Stomach (tissue), 9 donors: Measurements from ENCODE around the gene VSTM2B. TPM values are rescaled to one million over a fixed set of nuclear protein-coding genes. Genes with fewer than 3 reads are reported as not detected.

Experiments
- DNase-seq, 2 donors: peaks; one replicate each; pipeline versions ENCODE4 v3.0.0 to v3.0.0-alpha.2; 2013 to 2019
- H3K27ac ChIP-seq, 5 donors: fragments of 200-600 bp in 4 of 5; sonication (generic) in 4 of 5; one replicate each; pipeline ENCODE4 v1.5.1; 2013 to 2019; ENCODE audit warnings: mild to moderate bottlenecking in 1 of 5, moderate library complexity in 1 of 5
- H3K27me3 ChIP-seq, 3 donors: fragments of 200-600 bp; sonication (generic); one replicate each; pipeline ENCODE4 v1.5.1; 2017 to 2019; ENCODE audit warnings: mixed run types in 1 of 3
- H3K36me3 ChIP-seq, 4 donors: fragments of 200-600 bp; sonication (generic); 1 replicate in 3 of 4; 2 replicates in 1 of 4; pipeline ENCODE4 v1.5.1; 2016 to 2019
- H3K4me1 ChIP-seq, 4 donors: fragments of 200-600 bp; sonication (generic); one replicate each; pipeline ENCODE4 v1.5.1; 2016 to 2019
- H3K4me3 ChIP-seq, 4 donors: fragments of 200-600 bp; sonication (generic) in 3 of 4; one replicate each; pipeline ENCODE4 v1.5.1; 2016 to 2019; ENCODE audit warnings: mild to moderate bottlenecking in 1 of 4
- H3K9me3 ChIP-seq, 4 donors: fragments of 200-600 bp; sonication (generic); one replicate each; pipeline ENCODE4 v1.5.1; 2016 to 2019
- CTCF ChIP-seq, 7 experiments: fragments of 450-650 bp in 4 of 7; fragments of 200-600 bp in 3 of 7; sonication (generic) in 3 of 7; IDR thresholded peaks; one replicate each; pipeline ENCODE4 v1.5.1; 2016 to 2019; ENCODE audit warnings: antibody characterized with exemption in 7 of 7, control low read depth in 2 of 7, mild to moderate bottlenecking in 1 of 7
- EP300 ChIP-seq: sonication (generic); formaldehyde crosslinking; IDR thresholded peaks from one replicate; pipeline ENCODE4 v1.6.1; 2017; ENCODE audit warnings: antibody characterized with exemption
- POLR2A ChIP-seq, 4 donors: fragments of 450-650 bp; IDR thresholded peaks; one replicate each; pipeline ENCODE4 v1.6.1; 2016; ENCODE audit warnings: antibody characterized with exemption in 4 of 4, control low read depth in 2 of 4, mild to moderate bottlenecking in 1 of 4, moderate library complexity in 1 of 4
- POLR2AphosphoS5 ChIP-seq, 3 donors: sonication (generic); formaldehyde crosslinking; IDR thresholded peaks; one replicate each; pipeline ENCODE4 v1.6.1; 2016; ENCODE audit warnings: antibody characterized with exemption in 3 of 3
- WGBS, 5 donors: extraction: QIAGEN DNeasy Blood & Tissue Kit in 3 of 5; methylation state at CpG; one replicate each; pipeline versions ENCODE4 v1.1.5 to v1.1.7; 2013 to 2018; 5-methylcytosine and 5-hydroxymethylcytosine counted together
- intact Hi-C: fragments of 100-400 bp; cut with DNase I; formaldehyde crosslinking; loops from one replicate; pipeline ENCODE4 v1.15.1; 2023; ENCODE audit warnings: low total_unique reads
- polyA plus RNA-seq, 3 donors: library from polyadenylated mRNA; stranded (reverse); fragments of 200-250 nt; gene quantifications; one replicate each; pipeline ENCODE4 v1.2.3, GENCODE V29; 2013
- total RNA-seq, 5 donors: library from RNA; depleted of rRNA; stranded (reverse); fragments of >200 nt; gene quantifications; one replicate each; pipeline versions ENCODE4 v1.1.0 to v1.2.3, GENCODE V29; 2014 to 2016
- donor health status: healthy with polysubstance abuse.
- donor health status: Bipolar disorder and iron deficiency.
- donor health status: healthy.

Gene VSTM2B
- total and polyA plus RNA-seq, 8 donors = not detected

GRCh38 chr19:29591670-29592069 lies 65.9 kb downstream of the VSTM2B start:
- Histone ChIP-seq H3K4me1 (no peaks in the 10 kb centered on the region), H3K36me3 (no peaks in the 10 kb centered on the region), H3K27ac (no peak overlapping the region), H3K4me3 (no peak overlapping the region), H3K9me3 (peaks cover 0 to 9% (median 4%) of the 10 kb centered on the region in 4 donors), H3K27me3 (peaks cover 0 to 75% (median 41%) of the 10 kb centered on the region in 3 donors)
- no peak for TF ChIP-seq EP300
- TF ChIP-seq POLR2A (IDR thresholded peaks at IDR 0.05) = no peak
- no peak for TF ChIP-seq POLR2AphosphoS5 (IDR thresholded peaks at IDR 0.05)
- intact Hi-C loops = no loop called here
- 82 to 94% (median 86%) methylated on average over 3 of the region's 3 CpGs for WGBS, 5 donors
- DNase-seq = no peak

GRCh38 chr19:29593869-29594268 lies 68.1 kb downstream of the VSTM2B start:
- H3K27me3 ChIP-seq = peaks cover 0 to 91% (median 42%) of the 10 kb centered on the region in 3 donors
- intact Hi-C loops = no loop called here
- H3K4me1 ChIP-seq = no peaks in the 10 kb centered on the region
- TF ChIP-seq POLR2A (IDR thresholded peaks at IDR 0.05) (no peak), EP300 (no peak), POLR2AphosphoS5 (IDR thresholded peaks at IDR 0.05) (no peak), CTCF (IDR thresholded peaks at IDR 0.05) (no peak)
- H3K27ac ChIP-seq = no peak overlapping the region
- H3K4me3 ChIP-seq = no peak overlapping the region
- DNase-seq = no peak
- H3K9me3 ChIP-seq = peaks cover 0 to 9% (median 2%) of the 10 kb centered on the region in 4 donors
- no peaks in the 10 kb centered on the region for H3K36me3 ChIP-seq
- 67 to 79% (median 70%) methylated on average over 6 of the region's 6 CpGs for WGBS, 5 donors

- Histone ChIP-seq H3K27ac (no peak overlapping the region), H3K27me3 (peaks cover 0 to 71% (median 42%) of the 10 kb centered on the region in 3 donors)
Observed at GRCh38 chr19:29596080-29596727, 70.4 kb downstream of the VSTM2B start.

GRCh38 chr19:29596885-29597525 lies 71.2 kb downstream of the VSTM2B start:
- H3K27ac ChIP-seq = no peak overlapping the region
- WGBS, 5 donors = 28 to 41% (median 38%) methylated on average over 9 of the region's 9 CpGs
- H3K9me3 ChIP-seq = no peaks in the 10 kb centered on the region
- intact Hi-C loops = no loop called here
- H3K4me1 ChIP-seq = no peaks in the 10 kb centered on the region
- TF ChIP-seq CTCF (IDR thresholded peaks at IDR 0.05) (no peak), POLR2AphosphoS5 (IDR thresholded peaks at IDR 0.05) (no peak), EP300 (no peak), POLR2A (IDR thresholded peaks at IDR 0.05) (no peak)
- H3K4me3 ChIP-seq = no peak overlapping the region
- peak in 1 of 2 donors; percentile 44 for DNase-seq
- peaks cover 0 to 63% (median 38%) of the 10 kb centered on the region in 3 donors for H3K27me3 ChIP-seq
- H3K36me3 ChIP-seq = no peaks in the 10 kb centered on the region

More at GRCh38 chr19:29596080-29596727, 70.4 kb downstream of the VSTM2B start:
- WGBS, 5 donors = 24 to 40% (median 29%) methylated on average over 10 of the region's 10 CpGs
- no peaks in the 10 kb centered on the region for H3K9me3 ChIP-seq
- no peak overlapping the region for H3K4me3 ChIP-seq
- H3K4me1 ChIP-seq = no peaks in the 10 kb centered on the region
- TF ChIP-seq POLR2A (IDR thresholded peaks at IDR 0.05) = no peak
- intact Hi-C loops = no loop called here
- no peak for DNase-seq
- H3K36me3 ChIP-seq = no peaks in the 10 kb centered on the region

GRCh38 chr19:29598036-29598435 lies 72.2 kb downstream of the VSTM2B start:
- Histone ChIP-seq H3K36me3 (no peaks in the 10 kb centered on the region), H3K9me3 (no peaks in the 10 kb centered on the region), H3K27ac (no peak overlapping the region), H3K4me3 (no peak overlapping the region), H3K27me3 (peaks cover 0 to 53% (median 35%) of the 10 kb centered on the region in 3 donors), H3K4me1 (no peaks in the 10 kb centered on the region)
- no peak for DNase-seq
- intact Hi-C loops = no loop called here
- 52 to 67% (median 58%) methylated on average over 7 of the region's 7 CpGs for WGBS, 5 donors
- TF ChIP-seq EP300 (no peak), CTCF (IDR thresholded peaks at IDR 0.05) (no peak), POLR2AphosphoS5 (IDR thresholded peaks at IDR 0.05) (no peak), POLR2A (IDR thresholded peaks at IDR 0.05) (no peak)
